Vagina (tissue), 2 donors: ENCODE results near the gene RASGRP1.

Experiments
- CTCF ChIP-seq, 3 experiments: fragments of 450-650 bp in 2 of 3; fragments of 200-600 bp in 1 of 3; sonication (generic) in 1 of 3; IDR thresholded peaks; one replicate each; pipeline ENCODE4 v1.5.1; 2017 to 2019; ENCODE audit warnings: antibody characterized with exemption in 3 of 3, mild to moderate bottlenecking in 2 of 3, moderate library complexity in 2 of 3
- POLR2A ChIP-seq, 2 donors: fragments of 450-650 bp; IDR thresholded peaks; one replicate each; pipeline ENCODE4 v1.6.1; 2017; ENCODE audit warnings: antibody characterized with exemption in 2 of 2, mild to moderate bottlenecking in 2 of 2, moderate library complexity in 2 of 2

GRCh38 chr15:38589502-38589901 is 24.9 kb upstream of the RASGRP1 start:
- no peak for TF ChIP-seq CTCF (IDR thresholded peaks at IDR 0.05)
- TF ChIP-seq POLR2A (IDR thresholded peaks at IDR 0.05): no peak
